Astrocyte (in vitro differentiated cells and primary cell): ENCODE measurements around the gene CTNNA3. TPM values are rescaled to one million over a fixed set of nuclear protein-coding genes. Genes with fewer than 3 reads are reported as not detected.

ENCODE experiments used
- DNase-seq: peaks from one replicate; pipeline ENCODE4 v3.0.0-alpha.2; 2010; ENCODE audit warnings: low read depth
- FAIRE-seq: peaks from 2 replicates; lab custom pipeline; 2011; peaks lifted over from hg19 to GRCh38; lab: Jason Lieb, UNC
- H2AFZ ChIP-seq: 2 replicates; pipeline ENCODE4 v1.6.0; 2012; ENCODE audit warnings: low read depth, low read length, inconsistent platforms
- H3K27ac ChIP-seq: 2 replicates; pipeline ENCODE4 v1.5.1; 2011; ENCODE audit warnings: low read depth, low read length, inconsistent platforms
- H3K27me3 ChIP-seq: 2 replicates; pipeline ENCODE4 v1.6.0; 2011; ENCODE audit warnings: low read length, inconsistent platforms; ENCODE audit not compliant: insufficient read depth
- H3K36me3 ChIP-seq: 2 replicates; pipeline ENCODE4 v1.5.1; 2011; ENCODE audit warnings: low read length, inconsistent platforms; ENCODE audit not compliant: insufficient read depth
- H3K4me1 ChIP-seq: 2 replicates; pipeline ENCODE4 v1.5.1; 2011; ENCODE audit warnings: low read length, inconsistent platforms; ENCODE audit not compliant: insufficient read depth
- H3K4me2 ChIP-seq: 2 replicates; pipeline ENCODE4 v1.6.0; 2012; ENCODE audit warnings: low read length, inconsistent platforms
- H3K4me3 ChIP-seq: 2 replicates; pipeline ENCODE4 v1.5.1; 2011; ENCODE audit warnings: low read depth, mild to moderate bottlenecking, low read length, inconsistent platforms; ENCODE audit not compliant: insufficient read depth
- H3K79me2 ChIP-seq: 2 replicates; pipeline ENCODE4 v1.6.0; 2012; ENCODE audit warnings: mild to moderate bottlenecking, low read length, inconsistent platforms; ENCODE audit not compliant: insufficient read depth
- H3K9ac ChIP-seq: 2 replicates; pipeline ENCODE4 v1.6.0; 2012; ENCODE audit warnings: mild to moderate bottlenecking, low read length, inconsistent platforms
- H3K9me3 ChIP-seq: 2 replicates; pipeline ENCODE4 v1.5.1; 2012; ENCODE audit warnings: low read depth, mild to moderate bottlenecking, low read length, inconsistent platforms; ENCODE audit not compliant: insufficient read depth
- H4K20me1 ChIP-seq: 2 replicates; pipeline ENCODE4 v1.6.0; 2012; ENCODE audit warnings: low read length, inconsistent platforms; ENCODE audit not compliant: insufficient read depth
- H3K27ac Mint-ChIP-seq: one replicate; pipeline ENCODE4 v1.8.0; 2021; ENCODE audit warnings: mild to moderate bottlenecking, mixed read lengths; ENCODE audit not compliant: unreplicated experiment
- H3K27me3 Mint-ChIP-seq: one replicate; pipeline ENCODE4 v1.8.0; 2021; ENCODE audit warnings: low read depth, mixed read lengths; ENCODE audit not compliant: unreplicated experiment
- H3K36me3 Mint-ChIP-seq: one replicate; pipeline ENCODE4 v1.8.0; 2021; ENCODE audit warnings: low read depth, mixed read lengths; ENCODE audit not compliant: unreplicated experiment
- H3K4me1 Mint-ChIP-seq: one replicate; pipeline ENCODE4 v1.8.0; 2021; ENCODE audit warnings: low read depth, mixed read lengths; ENCODE audit not compliant: unreplicated experiment
- H3K4me3 Mint-ChIP-seq: one replicate; pipeline ENCODE4 v1.8.0; 2021; ENCODE audit warnings: mild to moderate bottlenecking, moderate library complexity, mixed read lengths; ENCODE audit not compliant: unreplicated experiment
- H3K9me3 Mint-ChIP-seq: one replicate; pipeline ENCODE4 v1.8.0; 2021; ENCODE audit warnings: mild to moderate bottlenecking, mixed read lengths; ENCODE audit not compliant: unreplicated experiment
- CTCF ChIP-seq: IDR thresholded peaks from 2 replicates; pipeline ENCODE4 v1.5.1; 2011; ENCODE audit warnings: low read depth, mild to moderate bottlenecking, inconsistent platforms, low read length, moderate library complexity; ENCODE audit not compliant: insufficient read depth
- EZH2 ChIP-seq: IDR thresholded peaks from 2 replicates; pipeline ENCODE4 v1.6.1; 2012; ENCODE audit warnings: mild to moderate bottlenecking, low read length, inconsistent platforms; ENCODE audit not compliant: insufficient read depth
- total RNA-seq: library from RNA; stranded (reverse); gene quantifications from 2 replicates; pipeline ENCODE4 v1.2.1, GENCODE V29; 2021

CTNNA3 gene
- total RNA-seq, 1 donor from 2014 or later, result 0.73 TPM

GRCh38 chr10:67629461-67629971, 66.5 kb downstream of the CTNNA3 start:
- no peaks in the 10 kb centered on the region for H3K36me3 ChIP-seq
- H3K4me1 ChIP-seq, result no peaks in the 10 kb centered on the region
- peaks cover 5% of the 10 kb centered on the region for H3K27me3 Mint-ChIP-seq
- peaks cover 10% of the 10 kb centered on the region for H3K4me1 Mint-ChIP-seq
- H3K79me2 ChIP-seq, result no peaks in the 10 kb centered on the region
- no peak overlapping the region for H3K9ac ChIP-seq
- H3K9me3 Mint-ChIP-seq, result no peaks in the 10 kb centered on the region
- H3K27me3 ChIP-seq, result no peaks in the 10 kb centered on the region
- peak overlapping the region; percentile 24 for H3K4me2 ChIP-seq
- H2AFZ ChIP-seq, result no peak overlapping the region
- H3K27ac ChIP-seq, result peak overlapping the region; percentile 19
- H3K36me3 Mint-ChIP-seq, result no peaks in the 10 kb centered on the region
- H3K4me3 ChIP-seq, result no peak overlapping the region
- H3K9me3 ChIP-seq, result no peaks in the 10 kb centered on the region
- DNase-seq (peak; percentile 85), FAIRE-seq (no peak)
- TF ChIP-seq EZH2, result no peak
- no peak for TF ChIP-seq CTCF
- peak overlapping the region; percentile 0 for H3K27ac Mint-ChIP-seq
- H4K20me1 ChIP-seq, result no peaks in the 10 kb centered on the region
- H3K4me3 Mint-ChIP-seq, result no peak overlapping the region

- Histone ChIP-seq H3K79me2 (no peaks in the 10 kb centered on the region), H3K4me3 (no peak overlapping the region), H3K36me3 (no peaks in the 10 kb centered on the region), H3K27me3 (no peaks in the 10 kb centered on the region), H3K9me3 (no peaks in the 10 kb centered on the region), H3K4me2 (no peak overlapping the region), H3K4me1 (no peaks in the 10 kb centered on the region), H3K27ac (no peak overlapping the region), H4K20me1 (no peaks in the 10 kb centered on the region), H3K9ac (no peak overlapping the region), H2AFZ (no peak overlapping the region)
- TF ChIP-seq EZH2 (no peak), CTCF (no peak)
- H3K9me3 Mint-ChIP-seq, result no peaks in the 10 kb centered on the region
- no peaks in the 10 kb centered on the region for H3K36me3 Mint-ChIP-seq
- no peaks in the 10 kb centered on the region for H3K4me1 Mint-ChIP-seq
- DNase-seq, result no peak
- no peak overlapping the region for H3K27ac Mint-ChIP-seq
- no peak for FAIRE-seq
- H3K27me3 Mint-ChIP-seq, result no peaks in the 10 kb centered on the region
- no peak overlapping the region for H3K4me3 Mint-ChIP-seq
Measured at GRCh38 chr10:67622984-67623383, 73.0 kb downstream of the CTNNA3 start.

DNA sequence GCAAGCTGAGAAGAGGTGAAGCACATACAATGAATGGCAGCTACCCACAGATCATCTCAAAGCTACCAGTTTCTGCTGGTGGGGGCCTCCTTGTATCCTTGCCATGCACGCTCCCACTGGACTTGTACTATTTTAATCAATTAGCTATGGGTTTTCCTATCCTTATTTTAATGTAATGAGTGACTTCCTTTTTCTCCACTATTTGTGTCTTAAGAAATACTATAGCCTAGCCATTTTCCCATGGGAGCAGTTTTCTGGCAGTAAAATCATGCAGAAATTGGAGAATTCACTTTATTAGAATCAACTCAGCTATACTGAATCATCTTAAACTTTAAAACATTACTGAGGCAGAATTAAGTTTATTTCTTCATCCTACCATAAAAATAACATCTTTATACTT, 73.5 kb downstream of the CTNNA3 start:
- H3K4me1 Mint-ChIP-seq, result no peaks in the 10 kb centered on the region
- H3K27me3 Mint-ChIP-seq, result no peaks in the 10 kb centered on the region
- no peak overlapping the region for H3K27ac Mint-ChIP-seq
- no peaks in the 10 kb centered on the region for H3K9me3 ChIP-seq
- no peak overlapping the region for H3K4me3 ChIP-seq
- no peaks in the 10 kb centered on the region for H3K36me3 Mint-ChIP-seq
- no peak for TF ChIP-seq EZH2
- no peak for TF ChIP-seq CTCF
- H4K20me1 ChIP-seq, result no peaks in the 10 kb centered on the region
- H3K4me2 ChIP-seq, result no peak overlapping the region
- no peaks in the 10 kb centered on the region for H3K36me3 ChIP-seq
- no peaks in the 10 kb centered on the region for H3K27me3 ChIP-seq
- no peak overlapping the region for H3K27ac ChIP-seq
- no peaks in the 10 kb centered on the region for H3K4me1 ChIP-seq
- FAIRE-seq (no peak), DNase-seq (no peak)
- no peak overlapping the region for H2AFZ ChIP-seq
- no peak overlapping the region for H3K4me3 Mint-ChIP-seq
- no peak overlapping the region for H3K9ac ChIP-seq
- no peaks in the 10 kb centered on the region for H3K79me2 ChIP-seq
- H3K9me3 Mint-ChIP-seq, result no peaks in the 10 kb centered on the region
